WTC11 (cell line): ENCODE measurements around the gene MIER2. TPM values are rescaled to one million over a fixed set of nuclear protein-coding genes. Genes with fewer than 3 reads are reported as not detected.
"Not testable (repeated sequence)": the region's sequence is repeated elsewhere in the genome, so short reads cannot be mapped to it uniquely, and the experiment has no call there.

Source experiments
- ATAC-seq: fragments of 200-7000 bp; cut with Tn5 transposase; 2 replicates; pipeline ENCODE4 v1.10.0; 2021; ENCODE audit warnings: mild to moderate bottlenecking, moderate library complexity
- CTCF ChIA-PET: fragments of 300-600 bp; sonication (Branson Sonifier 250); formaldehyde crosslinking; loops from one replicate; lab custom pipeline; 2021; ENCODE audit warnings: antibody characterized with exemption; lab: Charles Lee
- POLR2A ChIA-PET: fragments of 350-600 bp; sonication (Branson Sonifier 250); formaldehyde crosslinking; loops from one replicate; lab custom pipeline; 2021; ENCODE audit warnings: antibody characterized with exemption; lab: Charles Lee
- DNase-seq: peaks from one replicate; pipeline ENCODE4 v3.0.0; 2021; ENCODE audit warnings: low spot score
- H3K27ac Mint-ChIP-seq: 2 replicates; pipeline ENCODE4 v1.8.0; 2021; ENCODE audit warnings: mixed read lengths
- H3K27me3 Mint-ChIP-seq: 2 replicates; pipeline ENCODE4 v1.8.0; 2021; ENCODE audit warnings: low read depth, mild to moderate bottlenecking, moderate library complexity, mixed read lengths
- H3K36me3 Mint-ChIP-seq: 2 replicates; pipeline ENCODE4 v1.8.0; 2021; ENCODE audit warnings: mixed read lengths
- H3K4me1 Mint-ChIP-seq: 2 replicates; pipeline ENCODE4 v1.8.0; 2022; ENCODE audit warnings: mixed read lengths
- H3K4me3 Mint-ChIP-seq: 2 replicates; pipeline ENCODE4 v1.8.0; 2021; ENCODE audit warnings: mild to moderate bottlenecking, moderate library complexity, mixed read lengths
- H3K9me3 Mint-ChIP-seq: 2 replicates; pipeline ENCODE4 v1.8.0; 2021; ENCODE audit warnings: mixed read lengths
- EMX1 ChIP-seq: fragments of 250-450 bp; sonication (Bioruptor Pico); IDR thresholded peaks from 2 replicates; pipeline ENCODE4 v1.8.0; 2021; ENCODE audit warnings: mild to moderate bottlenecking
- IRF2 ChIP-seq: sonication (generic); formaldehyde crosslinking; IDR thresholded peaks from 2 replicates; pipeline ENCODE4 v1.8.0; 2022; ENCODE audit warnings: low read depth, missing genetic modification reagents, borderline replicate concordance
- JUN ChIP-seq: sonication (generic); formaldehyde crosslinking; IDR thresholded peaks from 2 replicates; pipeline ENCODE4 v1.8.0; 2023; ENCODE audit warnings: mild to moderate bottlenecking, missing genetic modification reagents
- NFATC4 ChIP-seq: fragments of 250-450 bp; sonication (Bioruptor Pico); IDR thresholded peaks from 2 replicates; pipeline ENCODE4 v1.9.0; 2021; ENCODE audit warnings: mild to moderate bottlenecking
- NFYB ChIP-seq: sonication (generic); formaldehyde crosslinking; conservative IDR thresholded peaks from 2 replicates; pipeline ENCODE4 v1.8.0; 2022; ENCODE audit warnings: low read depth, missing genetic modification reagents
- NR3C1 ChIP-seq: sonication (generic); formaldehyde crosslinking; conservative IDR thresholded peaks from 2 replicates; pipeline ENCODE4 v1.8.1; 2023; ENCODE audit warnings: low read depth, mild to moderate bottlenecking, missing genetic modification reagents
- RORB ChIP-seq: fragments of 250-450 bp; sonication (Bioruptor Pico); IDR thresholded peaks from 2 replicates; pipeline ENCODE4 v1.9.0; 2021; ENCODE audit warnings: mild to moderate bottlenecking
- SOX15 ChIP-seq: fragments of 250-450 bp; sonication (Bioruptor Pico); IDR thresholded peaks from 2 replicates; pipeline ENCODE4 v1.9.0; 2021; ENCODE audit warnings: mild to moderate bottlenecking
- SP1 ChIP-seq: sonication (generic); formaldehyde crosslinking; conservative IDR thresholded peaks from 2 replicates; pipeline ENCODE4 v1.8.1; 2022; ENCODE audit warnings: missing genetic modification reagents
- ZNF138 ChIP-seq: sonication (generic); formaldehyde crosslinking; conservative IDR thresholded peaks from 2 replicates; pipeline ENCODE4 v1.8.1; 2022; ENCODE audit warnings: mild to moderate bottlenecking, moderate library complexity, missing genetic modification reagents
- total RNA-seq: library from RNA; stranded (reverse); gene quantifications from 3 replicates; pipeline ENCODE4 v1.2.3, GENCODE V29; 2021
- TF ChIP-seq, protein P1 (sequence below): sonication (generic); formaldehyde crosslinking; IDR thresholded peaks from 2 replicates; pipeline ENCODE4 v1.8.0; 2022; ENCODE audit warnings: missing genetic modification reagents
- TF ChIP-seq, protein P2 (sequence below): fragments of 200-600 bp; IDR thresholded peaks from 2 replicates; pipeline ENCODE4 v1.8.0; 2022; ENCODE audit warnings: antibody characterized with exemption
- TF ChIP-seq, protein P3 (sequence below): sonication (generic); formaldehyde crosslinking; IDR thresholded peaks from 2 replicates; pipeline ENCODE4 v1.8.1; 2022; ENCODE audit warnings: low read depth, missing genetic modification reagents, borderline replicate concordance
- TF ChIP-seq, protein P4 (sequence below): sonication (generic); formaldehyde crosslinking; IDR thresholded peaks from 2 replicates; pipeline ENCODE4 v1.8.0; 2022; ENCODE audit warnings: mild to moderate bottlenecking, missing genetic modification reagents

Gene MIER2
- total RNA-seq, 1 experiment from 2014 or later: 56.3 TPM

DNA sequence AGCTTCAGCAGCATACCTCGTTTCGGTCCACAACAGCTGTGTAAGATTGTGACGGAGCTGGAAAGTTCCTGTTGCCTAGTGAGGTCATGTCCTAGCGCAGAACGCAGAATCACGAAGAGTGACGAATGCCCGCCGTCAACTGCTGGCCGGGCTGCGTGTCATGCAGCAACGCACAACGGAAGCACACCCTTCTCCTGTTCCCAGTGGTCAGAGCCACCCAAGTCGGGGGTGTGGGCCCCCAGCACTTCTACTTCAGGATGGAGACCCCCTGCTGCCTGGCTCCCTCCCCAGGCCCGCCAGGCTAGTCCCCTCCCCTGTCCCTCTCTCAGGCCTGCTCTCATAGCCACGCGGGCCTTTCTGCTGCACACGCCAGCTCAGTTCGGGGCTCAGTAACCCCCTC lies 38.4 kb upstream of the MIER2 start:
- H3K9me3 Mint-ChIP-seq: peaks cover 8% of the 10 kb centered on the region
- H3K4me1 Mint-ChIP-seq: peaks cover 28% of the 10 kb centered on the region
- ChIA-PET CTCF (interaction anchor here (2.5 kb wide), 1 partner anchor 124 kb away, joined by 32 read pairs; the partner anchor contains the start of gene TPGS1), POLR2A (no interaction called here)
- peaks cover 13% of the 10 kb centered on the region for H3K27me3 Mint-ChIP-seq
- peaks cover 2% of the 10 kb centered on the region; the same call in 1 of the 2 replicates for H3K36me3 Mint-ChIP-seq
- no peak for ATAC-seq
- no peak for DNase-seq
- H3K27ac Mint-ChIP-seq: no peak overlapping the region
- no peak for TF ChIP-seq SP1
- TF ChIP-seq, protein P1, sequence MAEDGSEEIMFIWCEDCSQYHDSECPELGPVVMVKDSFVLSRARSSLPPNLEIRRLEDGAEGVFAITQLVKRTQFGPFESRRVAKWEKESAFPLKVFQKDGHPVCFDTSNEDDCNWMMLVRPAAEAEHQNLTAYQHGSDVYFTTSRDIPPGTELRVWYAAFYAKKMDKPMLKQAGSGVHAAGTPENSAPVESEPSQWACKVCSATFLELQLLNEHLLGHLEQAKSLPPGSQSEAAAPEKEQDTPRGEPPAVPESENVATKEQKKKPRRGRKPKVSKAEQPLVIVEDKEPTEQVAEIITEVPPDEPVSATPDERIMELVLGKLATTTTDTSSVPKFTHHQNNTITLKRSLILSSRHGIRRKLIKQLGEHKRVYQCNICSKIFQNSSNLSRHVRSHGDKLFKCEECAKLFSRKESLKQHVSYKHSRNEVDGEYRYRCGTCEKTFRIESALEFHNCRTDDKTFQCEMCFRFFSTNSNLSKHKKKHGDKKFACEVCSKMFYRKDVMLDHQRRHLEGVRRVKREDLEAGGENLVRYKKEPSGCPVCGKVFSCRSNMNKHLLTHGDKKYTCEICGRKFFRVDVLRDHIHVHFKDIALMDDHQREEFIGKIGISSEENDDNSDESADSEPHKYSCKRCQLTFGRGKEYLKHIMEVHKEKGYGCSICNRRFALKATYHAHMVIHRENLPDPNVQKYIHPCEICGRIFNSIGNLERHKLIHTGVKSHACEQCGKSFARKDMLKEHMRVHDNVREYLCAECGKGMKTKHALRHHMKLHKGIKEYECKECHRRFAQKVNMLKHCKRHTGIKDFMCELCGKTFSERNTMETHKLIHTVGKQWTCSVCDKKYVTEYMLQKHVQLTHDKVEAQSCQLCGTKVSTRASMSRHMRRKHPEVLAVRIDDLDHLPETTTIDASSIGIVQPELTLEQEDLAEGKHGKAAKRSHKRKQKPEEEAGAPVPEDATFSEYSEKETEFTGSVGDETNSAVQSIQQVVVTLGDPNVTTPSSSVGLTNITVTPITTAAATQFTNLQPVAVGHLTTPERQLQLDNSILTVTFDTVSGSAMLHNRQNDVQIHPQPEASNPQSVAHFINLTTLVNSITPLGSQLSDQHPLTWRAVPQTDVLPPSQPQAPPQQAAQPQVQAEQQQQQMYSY: no peak
- TF ChIP-seq RORB: no peak
- no peak for TF ChIP-seq ZNF138 (CRISPR knock-in tag)
- TF ChIP-seq, protein P2, sequence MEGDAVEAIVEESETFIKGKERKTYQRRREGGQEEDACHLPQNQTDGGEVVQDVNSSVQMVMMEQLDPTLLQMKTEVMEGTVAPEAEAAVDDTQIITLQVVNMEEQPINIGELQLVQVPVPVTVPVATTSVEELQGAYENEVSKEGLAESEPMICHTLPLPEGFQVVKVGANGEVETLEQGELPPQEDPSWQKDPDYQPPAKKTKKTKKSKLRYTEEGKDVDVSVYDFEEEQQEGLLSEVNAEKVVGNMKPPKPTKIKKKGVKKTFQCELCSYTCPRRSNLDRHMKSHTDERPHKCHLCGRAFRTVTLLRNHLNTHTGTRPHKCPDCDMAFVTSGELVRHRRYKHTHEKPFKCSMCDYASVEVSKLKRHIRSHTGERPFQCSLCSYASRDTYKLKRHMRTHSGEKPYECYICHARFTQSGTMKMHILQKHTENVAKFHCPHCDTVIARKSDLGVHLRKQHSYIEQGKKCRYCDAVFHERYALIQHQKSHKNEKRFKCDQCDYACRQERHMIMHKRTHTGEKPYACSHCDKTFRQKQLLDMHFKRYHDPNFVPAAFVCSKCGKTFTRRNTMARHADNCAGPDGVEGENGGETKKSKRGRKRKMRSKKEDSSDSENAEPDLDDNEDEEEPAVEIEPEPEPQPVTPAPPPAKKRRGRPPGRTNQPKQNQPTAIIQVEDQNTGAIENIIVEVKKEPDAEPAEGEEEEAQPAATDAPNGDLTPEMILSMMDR: no peak
- TF ChIP-seq, protein P3, sequence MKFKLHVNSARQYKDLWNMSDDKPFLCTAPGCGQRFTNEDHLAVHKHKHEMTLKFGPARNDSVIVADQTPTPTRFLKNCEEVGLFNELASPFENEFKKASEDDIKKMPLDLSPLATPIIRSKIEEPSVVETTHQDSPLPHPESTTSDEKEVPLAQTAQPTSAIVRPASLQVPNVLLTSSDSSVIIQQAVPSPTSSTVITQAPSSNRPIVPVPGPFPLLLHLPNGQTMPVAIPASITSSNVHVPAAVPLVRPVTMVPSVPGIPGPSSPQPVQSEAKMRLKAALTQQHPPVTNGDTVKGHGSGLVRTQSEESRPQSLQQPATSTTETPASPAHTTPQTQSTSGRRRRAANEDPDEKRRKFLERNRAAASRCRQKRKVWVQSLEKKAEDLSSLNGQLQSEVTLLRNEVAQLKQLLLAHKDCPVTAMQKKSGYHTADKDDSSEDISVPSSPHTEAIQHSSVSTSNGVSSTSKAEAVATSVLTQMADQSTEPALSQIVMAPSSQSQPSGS (CRISPR knock-in tag): no peak
- no peak for TF ChIP-seq NFYB
- TF ChIP-seq NR3C1 (CRISPR knock-in tag): no peak
- TF ChIP-seq JUN (CRISPR knock-in tag): no peak
- no peak for TF ChIP-seq NFATC4 (CRISPR knock-in tag)
- TF ChIP-seq, protein P4, sequence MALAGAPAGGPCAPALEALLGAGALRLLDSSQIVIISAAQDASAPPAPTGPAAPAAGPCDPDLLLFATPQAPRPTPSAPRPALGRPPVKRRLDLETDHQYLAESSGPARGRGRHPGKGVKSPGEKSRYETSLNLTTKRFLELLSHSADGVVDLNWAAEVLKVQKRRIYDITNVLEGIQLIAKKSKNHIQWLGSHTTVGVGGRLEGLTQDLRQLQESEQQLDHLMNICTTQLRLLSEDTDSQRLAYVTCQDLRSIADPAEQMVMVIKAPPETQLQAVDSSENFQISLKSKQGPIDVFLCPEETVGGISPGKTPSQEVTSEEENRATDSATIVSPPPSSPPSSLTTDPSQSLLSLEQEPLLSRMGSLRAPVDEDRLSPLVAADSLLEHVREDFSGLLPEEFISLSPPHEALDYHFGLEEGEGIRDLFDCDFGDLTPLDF (CRISPR knock-in tag): no peak
- TF ChIP-seq SOX15 (CRISPR knock-in tag): no peak
- TF ChIP-seq EMX1: no peak
- TF ChIP-seq IRF2 (CRISPR knock-in tag): no peak
- H3K4me3 Mint-ChIP-seq: no peak overlapping the region

DNA sequence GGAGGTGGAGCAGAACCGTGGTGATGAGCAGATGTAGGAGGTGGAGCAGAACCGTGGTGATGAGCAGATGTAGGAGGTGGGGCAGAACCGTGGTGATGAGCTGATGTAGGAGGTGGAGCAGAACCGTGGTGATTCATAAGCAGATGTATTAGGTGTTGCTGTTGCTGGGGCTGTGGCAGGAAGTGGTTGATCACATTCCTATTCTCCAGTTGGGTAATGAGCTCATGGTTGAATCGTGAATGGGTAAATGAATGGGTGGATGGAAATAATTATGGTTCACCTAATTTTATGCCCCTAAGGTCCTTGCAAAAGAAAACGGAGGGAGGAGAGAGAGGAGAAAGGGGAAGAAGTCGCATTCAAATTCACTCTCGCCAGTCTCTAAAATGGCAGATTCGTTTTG lies 38.0 kb upstream of the MIER2 start:
- H3K36me3 Mint-ChIP-seq, ATAC-seq, H3K9me3 Mint-ChIP-seq, H3K4me3 Mint-ChIP-seq, POLR2A ChIA-PET, DNase-seq, H3K27ac Mint-ChIP-seq: not testable (repeated sequence)
- H3K4me1 Mint-ChIP-seq: peaks cover 26% of the 10 kb centered on the region
- peaks cover 13% of the 10 kb centered on the region for H3K27me3 Mint-ChIP-seq
- CTCF ChIA-PET: interaction anchor here (2.5 kb wide), 1 partner anchor 124 kb away, joined by 32 read pairs; the partner anchor contains the start of gene TPGS1

DNA sequence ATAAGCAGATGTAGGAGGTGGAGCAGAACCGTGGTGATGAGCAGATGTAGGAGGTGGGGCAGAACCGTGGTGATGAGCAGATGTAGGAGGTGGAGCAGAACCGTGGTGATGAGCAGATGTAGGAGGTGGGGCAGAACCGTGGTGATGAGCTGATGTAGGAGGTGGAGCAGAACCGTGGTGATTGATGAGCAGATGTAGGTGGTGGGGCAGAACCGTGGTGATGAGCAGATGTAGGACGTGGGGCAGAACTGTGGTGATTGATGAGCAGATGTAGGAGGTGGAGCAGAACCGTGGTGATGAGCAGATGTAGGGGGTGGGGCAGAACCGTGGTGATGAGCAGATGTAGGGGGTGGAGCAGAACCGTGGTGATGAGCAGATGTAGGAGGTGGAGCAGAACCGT lies 37.3 kb upstream of the MIER2 start:
- CTCF ChIA-PET: not testable (repeated sequence)

DNA sequence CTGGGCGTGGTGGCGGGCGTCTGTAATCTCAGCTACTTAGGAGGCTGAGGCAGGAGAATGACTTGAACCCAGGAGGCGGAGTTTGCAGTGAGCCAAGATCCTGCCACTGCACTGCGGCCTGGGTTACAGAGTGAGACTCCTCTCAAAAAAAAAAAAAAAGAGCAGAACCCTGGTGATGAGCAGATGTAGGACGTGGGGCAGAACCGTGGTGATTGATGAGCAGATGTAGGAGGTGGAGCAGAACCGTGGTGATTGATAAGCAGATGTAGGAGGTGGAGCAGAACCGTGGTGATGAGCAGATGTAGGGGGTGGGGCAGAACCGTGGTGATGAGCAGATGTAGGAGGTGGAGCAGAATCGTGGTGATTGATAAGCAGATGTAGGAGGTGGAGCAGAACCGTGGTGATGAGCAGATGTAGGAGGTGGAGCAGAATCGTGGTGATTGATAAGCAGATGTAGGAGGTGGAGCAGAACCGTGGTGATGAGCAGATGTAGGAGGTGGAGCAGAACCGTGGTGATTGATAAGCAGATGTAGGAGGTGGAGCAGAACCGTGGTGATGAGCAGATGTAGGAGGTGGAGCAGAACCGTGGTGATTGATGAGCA lies 36.1 kb upstream of the MIER2 start:
- ATAC-seq, POLR2A ChIA-PET, CTCF ChIA-PET, H3K4me3 Mint-ChIP-seq, H3K36me3 Mint-ChIP-seq, H3K9me3 Mint-ChIP-seq, H3K27ac Mint-ChIP-seq, DNase-seq: not testable (repeated sequence)
- peaks cover 12% of the 10 kb centered on the region for H3K4me1 Mint-ChIP-seq
- peaks cover 10% of the 10 kb centered on the region for H3K27me3 Mint-ChIP-seq

More for the DNA sequence above, 37.3 kb upstream of the MIER2 start:
- DNase-seq, H3K4me3 Mint-ChIP-seq, H3K27ac Mint-ChIP-seq, ATAC-seq, H3K9me3 Mint-ChIP-seq, H3K36me3 Mint-ChIP-seq, POLR2A ChIA-PET: not testable (repeated sequence)
- Mint-ChIP-seq H3K27me3 (peaks cover 10% of the 10 kb centered on the region), H3K4me1 (peaks cover 21% of the 10 kb centered on the region)
